ENCODE results near the gene GAB1.

Gene GAB1

DNA sequence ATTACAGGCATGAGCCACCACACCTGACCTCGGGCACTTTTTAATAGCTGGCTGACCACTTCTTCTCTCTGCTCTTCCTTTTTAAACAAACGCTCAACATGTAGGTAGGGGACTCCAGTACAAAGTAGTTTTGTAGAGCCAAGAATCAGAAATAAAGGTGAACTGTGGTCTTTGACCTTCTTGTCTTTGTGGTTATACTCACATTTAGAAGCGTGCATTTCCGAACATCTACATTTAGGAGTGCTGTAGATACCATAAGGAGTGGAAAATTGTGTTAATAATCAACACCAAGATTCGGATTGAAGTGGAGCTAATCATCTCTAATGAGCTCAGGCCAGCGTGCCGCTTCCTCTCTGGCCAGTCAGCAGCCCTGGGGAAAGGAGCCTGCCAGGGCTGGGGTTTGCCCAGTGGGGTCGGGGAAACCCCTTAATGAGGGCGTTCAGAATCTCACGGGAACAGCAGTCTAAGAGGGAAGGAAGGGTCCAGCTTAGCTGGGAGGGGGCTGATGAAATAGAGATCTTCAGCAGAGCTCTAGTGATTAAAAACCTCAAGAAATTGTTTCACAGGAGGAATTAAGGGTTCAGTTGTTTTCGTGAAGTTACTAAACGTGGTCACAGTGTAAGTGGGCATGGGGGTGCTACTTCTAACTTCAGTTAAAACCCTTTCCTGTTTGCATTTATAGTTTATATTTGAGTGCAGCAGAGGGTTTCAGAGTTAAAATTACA lies 81.2 kb downstream of the GAB1 start:
- WGBS, 2 experiments (ENCODE audit: insufficient coverage in 2 of 2): 88 to 91% methylated on average over 6 to 10 of the region's 12 CpGs
- Histone ChIP-seq H3K4me3 (ENCODE audit: extremely low read depth, insufficient read depth, low read length, poor library complexity, severe bottlenecking) (no peak overlapping the region), H3K36me3 (ENCODE audit: control insufficient read depth, insufficient read depth, low read length) (peaks cover 21% of the 10 kb centered on the region), H3K9me3 (ENCODE audit: control insufficient read depth, low read length) (no peaks in the 10 kb centered on the region), H3K27ac (ENCODE audit: low read depth, low read length, severe bottlenecking) (no peak overlapping the region), H3K4me1 (ENCODE audit: control insufficient read depth, insufficient read depth, low read length, poor library complexity, severe bottlenecking) (peaks cover 6% of the 10 kb centered on the region)

DNA sequence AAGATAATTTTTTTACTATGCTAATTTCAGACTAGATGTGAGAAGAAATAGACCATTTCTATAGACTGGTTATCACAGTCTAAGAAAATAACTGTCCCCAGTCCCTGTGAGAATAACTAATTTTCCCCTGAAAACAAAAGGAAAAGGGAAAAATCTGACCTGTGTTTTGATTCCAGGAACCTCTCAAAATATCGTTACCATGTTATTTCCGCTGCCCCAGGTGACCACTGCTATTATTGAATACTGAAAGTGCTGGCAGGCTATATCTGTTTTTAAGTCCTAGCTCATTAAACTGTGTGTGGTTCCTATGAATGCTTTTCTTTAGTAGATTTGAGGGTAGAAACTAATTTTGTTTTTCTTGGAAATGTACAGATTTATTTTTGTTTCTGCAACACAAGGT lies 83.6 kb downstream of the GAB1 start:
- Histone ChIP-seq H3K4me1 (ENCODE audit: control insufficient read depth, insufficient read depth, low read length, poor library complexity, severe bottlenecking) (no peaks in the 10 kb centered on the region), H3K36me3 (ENCODE audit: control insufficient read depth, insufficient read depth, low read length) (peaks cover 22% of the 10 kb centered on the region), H3K27ac (ENCODE audit: low read depth, low read length, severe bottlenecking) (no peak overlapping the region), H3K9me3 (ENCODE audit: control insufficient read depth, low read length) (no peaks in the 10 kb centered on the region), H3K4me3 (ENCODE audit: extremely low read depth, insufficient read depth, low read length, poor library complexity, severe bottlenecking) (no peak overlapping the region)
- WGBS, 2 experiments (ENCODE audit: insufficient coverage in 2 of 2): 100% methylated on average over 2 of the region's 2 CpGs; no CpG with 5 or more reads in 1 of the 2 experiments

DNA sequence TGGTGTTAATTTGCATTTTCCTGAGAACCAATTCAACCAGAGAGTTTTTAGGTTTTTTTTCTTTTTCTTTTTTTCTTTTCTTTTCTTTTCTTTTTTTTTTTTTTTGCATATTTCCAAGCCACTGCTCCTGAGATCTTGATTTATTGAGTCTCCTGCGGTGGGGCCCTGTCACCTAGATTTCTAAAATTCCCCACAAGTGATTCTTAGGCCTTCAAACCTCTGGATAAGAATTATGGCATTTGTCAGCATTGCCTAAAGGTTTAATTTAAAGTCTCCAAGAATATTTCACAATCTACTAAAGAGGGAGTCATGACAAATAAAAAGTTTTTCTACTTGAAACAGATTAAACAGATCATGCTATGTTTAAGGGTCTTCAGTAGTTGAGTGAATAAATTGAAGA lies 84.9 kb downstream of the GAB1 start:
- no peaks in the 10 kb centered on the region for H3K4me1 ChIP-seq (ENCODE audit: control insufficient read depth, insufficient read depth, low read length, poor library complexity, severe bottlenecking)
- peaks cover 19% of the 10 kb centered on the region for H3K36me3 ChIP-seq (ENCODE audit: control insufficient read depth, insufficient read depth, low read length)
- H3K9me3 ChIP-seq (ENCODE audit: control insufficient read depth, low read length): no peaks in the 10 kb centered on the region
- H3K4me3 ChIP-seq (ENCODE audit: extremely low read depth, insufficient read depth, low read length, poor library complexity, severe bottlenecking): no peak overlapping the region
- WGBS, 2 experiments (ENCODE audit: insufficient coverage in 2 of 2): 83% methylated on average over 1 of the region's 1 CpG; no CpG with 5 or more reads in 1 of the 2 experiments
- no peak overlapping the region for H3K27ac ChIP-seq (ENCODE audit: low read depth, low read length, severe bottlenecking)

DNA sequence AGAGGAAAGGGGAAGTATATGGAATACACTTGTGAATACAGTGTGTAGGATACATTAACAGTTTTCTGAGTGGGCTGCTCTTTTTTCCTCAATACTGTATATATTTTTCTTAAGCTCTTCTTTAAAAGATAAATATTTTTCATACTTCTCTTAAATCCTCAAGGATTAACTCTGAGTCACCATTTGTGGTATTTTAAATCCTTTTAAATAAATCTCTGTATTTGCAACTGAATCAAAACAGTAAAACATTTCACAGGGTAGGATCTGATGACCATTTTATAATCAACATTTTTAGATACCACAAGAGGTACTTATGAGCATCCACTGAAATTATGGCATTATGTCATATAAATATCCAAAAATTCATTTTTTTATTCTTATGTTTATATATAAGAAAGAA lies 87.6 kb downstream of the GAB1 start:
- no peak overlapping the region for H3K27ac ChIP-seq (ENCODE audit: low read depth, low read length, severe bottlenecking)
- peaks cover 22% of the 10 kb centered on the region for H3K36me3 ChIP-seq (ENCODE audit: control insufficient read depth, insufficient read depth, low read length)
- no peaks in the 10 kb centered on the region for H3K9me3 ChIP-seq (ENCODE audit: control insufficient read depth, low read length)
- no peak overlapping the region for H3K4me3 ChIP-seq (ENCODE audit: extremely low read depth, insufficient read depth, low read length, poor library complexity, severe bottlenecking)
- H3K4me1 ChIP-seq (ENCODE audit: control insufficient read depth, insufficient read depth, low read length, poor library complexity, severe bottlenecking): no peaks in the 10 kb centered on the region

DNA sequence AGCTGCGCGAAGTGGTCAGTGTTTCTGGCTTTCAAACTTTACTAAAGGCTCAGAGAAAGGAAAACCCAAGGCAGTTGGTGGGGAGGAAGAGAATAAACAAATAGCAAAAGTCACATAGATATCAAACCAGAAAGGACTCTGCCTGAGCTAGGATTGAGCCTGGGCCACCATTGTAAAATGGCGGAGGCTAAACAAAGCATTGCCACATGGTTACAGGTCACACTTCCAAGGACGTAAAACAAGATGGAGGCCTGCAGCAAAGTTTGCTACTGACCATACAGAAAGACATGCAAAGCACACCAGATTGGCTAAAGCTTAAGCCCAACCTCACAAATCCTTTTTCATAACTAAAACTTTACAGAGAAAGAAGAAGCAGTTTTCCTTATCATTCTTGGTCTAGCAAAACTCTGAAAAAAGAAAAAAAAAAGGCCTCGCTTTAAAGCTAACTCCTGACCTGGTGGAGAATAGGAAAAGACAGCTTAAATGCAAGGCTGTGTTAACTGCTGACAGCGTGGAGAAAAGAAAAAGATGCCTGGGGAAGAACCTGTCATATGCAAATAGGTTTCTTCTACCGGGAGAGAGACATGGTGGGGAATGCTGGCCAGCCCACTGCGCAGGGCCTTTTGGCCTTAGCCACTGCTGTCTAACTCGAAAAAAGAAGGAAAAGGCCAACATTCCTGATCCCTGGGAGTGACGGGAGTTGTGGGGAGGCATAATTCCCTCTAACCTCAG lies 95.0 kb downstream of the GAB1 start:
- Histone ChIP-seq H3K4me1 (ENCODE audit: control insufficient read depth, insufficient read depth, low read length, poor library complexity, severe bottlenecking) (no peaks in the 10 kb centered on the region), H3K36me3 (ENCODE audit: control insufficient read depth, insufficient read depth, low read length) (peaks cover 33% of the 10 kb centered on the region), H3K27ac (ENCODE audit: low read depth, low read length, severe bottlenecking) (no peak overlapping the region), H3K9me3 (ENCODE audit: control insufficient read depth, low read length) (no peaks in the 10 kb centered on the region), H3K4me3 (ENCODE audit: extremely low read depth, insufficient read depth, low read length, poor library complexity, severe bottlenecking) (no peak overlapping the region)
- WGBS, 2 experiments (ENCODE audit: insufficient coverage in 2 of 2): 82 to 87% methylated on average over 5 to 7 of the region's 10 CpGs

DNA sequence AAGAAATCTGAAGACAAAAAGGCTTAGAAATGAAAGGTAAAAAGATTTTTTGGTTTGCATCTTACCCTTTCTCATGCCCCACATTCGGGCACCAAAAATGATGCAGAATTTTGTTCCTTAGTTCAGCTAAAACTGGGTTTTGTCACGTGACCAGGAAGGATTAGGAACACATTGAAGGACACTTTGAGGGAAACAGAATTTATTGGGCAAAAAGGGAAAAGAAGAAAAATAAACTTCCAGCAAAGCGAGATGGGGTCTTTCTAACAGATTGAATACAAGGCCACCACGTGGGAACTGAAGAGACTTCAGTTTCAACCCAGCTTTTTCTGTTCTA lies 95.5 kb downstream of the GAB1 start:
- no peaks in the 10 kb centered on the region for H3K9me3 ChIP-seq (ENCODE audit: control insufficient read depth, low read length)
- H3K36me3 ChIP-seq (ENCODE audit: control insufficient read depth, insufficient read depth, low read length): peaks cover 32% of the 10 kb centered on the region
- no peak overlapping the region for H3K4me3 ChIP-seq (ENCODE audit: extremely low read depth, insufficient read depth, low read length, poor library complexity, severe bottlenecking)
- no peak overlapping the region for H3K27ac ChIP-seq (ENCODE audit: low read depth, low read length, severe bottlenecking)
- H3K4me1 ChIP-seq (ENCODE audit: control insufficient read depth, insufficient read depth, low read length, poor library complexity, severe bottlenecking): no peaks in the 10 kb centered on the region
- WGBS, 2 experiments (ENCODE audit: insufficient coverage in 2 of 2): 67 to 86% methylated on average over 1 of the region's 4 CpGs

DNA sequence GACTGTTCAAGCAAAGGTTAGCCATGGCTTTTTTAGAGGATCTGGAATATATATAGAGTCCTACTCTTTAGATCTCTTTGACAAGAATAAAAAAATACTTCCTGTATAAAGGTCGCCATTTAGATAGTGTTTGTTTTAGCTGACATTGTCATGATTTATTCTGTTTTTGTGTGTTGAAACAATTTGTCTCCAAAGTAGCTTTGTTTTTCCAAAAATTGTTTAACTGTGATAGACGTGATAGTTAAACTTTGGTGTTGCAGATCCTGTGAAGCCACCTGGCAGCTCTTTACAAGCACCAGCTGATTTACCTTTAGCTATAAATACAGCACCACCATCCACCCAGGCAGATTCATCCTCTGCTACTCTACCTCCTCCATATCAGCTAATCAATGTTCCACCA lies 96.6 kb downstream of the GAB1 start:
- Histone ChIP-seq H3K9me3 (ENCODE audit: control insufficient read depth, low read length) (no peaks in the 10 kb centered on the region), H3K36me3 (ENCODE audit: control insufficient read depth, insufficient read depth, low read length) (peaks cover 36% of the 10 kb centered on the region)

DNA sequence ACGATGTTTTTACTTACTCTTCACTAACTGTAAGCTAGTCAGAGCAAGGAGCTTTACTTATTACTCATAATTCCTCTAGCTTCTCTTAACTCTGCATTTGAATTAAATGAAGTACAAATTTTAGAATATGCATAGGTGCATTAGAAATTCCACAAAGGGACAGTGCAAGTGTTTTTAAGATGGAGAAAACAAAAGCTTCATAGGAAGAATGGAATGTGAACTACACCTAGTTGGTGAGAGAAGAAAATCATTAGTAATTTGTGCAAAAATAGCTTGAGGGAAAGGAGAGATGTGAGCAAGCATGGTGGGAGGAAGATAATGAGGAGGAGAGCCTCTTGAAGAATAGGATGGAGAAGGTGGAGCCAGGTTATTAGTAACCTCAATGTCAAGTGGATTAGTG lies 99.3 kb downstream of the GAB1 start:
- H3K4me1 ChIP-seq (ENCODE audit: control insufficient read depth, insufficient read depth, low read length, poor library complexity, severe bottlenecking): no peaks in the 10 kb centered on the region
- no peak overlapping the region for H3K27ac ChIP-seq (ENCODE audit: low read depth, low read length, severe bottlenecking)
- WGBS, 2 experiments (ENCODE audit: insufficient coverage in 2 of 2): no CpG with 5 or more reads among the region's 1 CpG
- H3K4me3 ChIP-seq (ENCODE audit: extremely low read depth, insufficient read depth, low read length, poor library complexity, severe bottlenecking): no peak overlapping the region
- H3K36me3 ChIP-seq (ENCODE audit: control insufficient read depth, insufficient read depth, low read length): peaks cover 36% of the 10 kb centered on the region
- H3K9me3 ChIP-seq (ENCODE audit: control insufficient read depth, low read length): no peaks in the 10 kb centered on the region

More for the DNA sequence above, 96.6 kb downstream of the GAB1 start:
- Histone ChIP-seq H3K4me1 (ENCODE audit: control insufficient read depth, insufficient read depth, low read length, poor library complexity, severe bottlenecking) (no peaks in the 10 kb centered on the region), H3K4me3 (ENCODE audit: extremely low read depth, insufficient read depth, low read length, poor library complexity, severe bottlenecking) (no peak overlapping the region), H3K27ac (ENCODE audit: low read depth, low read length, severe bottlenecking) (no peak overlapping the region)
- 100% methylated on average over 1 of the region's 2 CpGs for WGBS, 2 experiments (ENCODE audit: insufficient coverage in 2 of 2)

DNA sequence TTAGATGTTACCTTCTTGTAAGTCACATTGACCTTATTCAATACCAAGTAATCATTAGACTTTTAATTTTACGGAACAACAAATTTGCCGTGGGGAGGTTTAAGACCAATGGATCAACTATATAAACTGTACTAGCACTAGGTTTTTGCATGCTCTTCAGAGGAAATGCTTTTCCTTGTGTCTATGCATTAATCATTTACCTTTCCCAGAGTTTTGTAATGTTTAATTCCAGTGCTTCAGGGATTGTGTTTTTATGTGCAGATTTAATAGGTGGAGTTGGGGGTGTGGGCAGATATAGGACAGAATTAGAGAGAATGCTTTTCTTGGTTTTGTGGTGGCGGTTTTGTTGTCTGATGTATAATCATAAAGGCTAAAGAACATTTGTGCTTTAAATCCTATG lies 100.8 kb downstream of the GAB1 start:
- no peaks in the 10 kb centered on the region for H3K4me1 ChIP-seq (ENCODE audit: control insufficient read depth, insufficient read depth, low read length, poor library complexity, severe bottlenecking)
- no peak overlapping the region for H3K27ac ChIP-seq (ENCODE audit: low read depth, low read length, severe bottlenecking)
- peaks cover 36% of the 10 kb centered on the region for H3K36me3 ChIP-seq (ENCODE audit: control insufficient read depth, insufficient read depth, low read length)
- no CpG with 5 or more reads among the region's 3 CpGs for WGBS, 2 experiments (ENCODE audit: insufficient coverage in 2 of 2)
- H3K4me3 ChIP-seq (ENCODE audit: extremely low read depth, insufficient read depth, low read length, poor library complexity, severe bottlenecking): no peak overlapping the region
- no peaks in the 10 kb centered on the region for H3K9me3 ChIP-seq (ENCODE audit: control insufficient read depth, low read length)

DNA sequence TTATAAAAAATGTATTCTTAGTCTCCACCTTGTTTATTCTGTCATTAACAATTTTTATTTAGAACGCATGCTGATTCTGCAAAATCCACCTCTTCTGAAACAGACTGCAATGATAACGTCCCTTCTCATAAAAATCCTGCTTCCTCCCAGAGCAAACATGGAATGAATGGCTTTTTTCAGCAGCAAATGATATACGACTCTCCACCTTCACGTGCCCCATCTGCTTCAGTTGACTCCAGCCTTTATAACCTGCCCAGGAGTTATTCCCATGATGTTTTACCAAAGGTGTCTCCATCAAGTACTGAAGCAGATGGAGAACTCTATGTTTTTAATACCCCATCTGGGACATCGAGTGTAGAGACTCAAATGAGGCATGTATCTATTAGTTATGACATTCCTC lies 101.3 kb downstream of the GAB1 start:
- Histone ChIP-seq H3K4me1 (ENCODE audit: control insufficient read depth, insufficient read depth, low read length, poor library complexity, severe bottlenecking) (no peaks in the 10 kb centered on the region), H3K27ac (ENCODE audit: low read depth, low read length, severe bottlenecking) (no peak overlapping the region), H3K9me3 (ENCODE audit: control insufficient read depth, low read length) (no peaks in the 10 kb centered on the region), H3K36me3 (ENCODE audit: control insufficient read depth, insufficient read depth, low read length) (peaks cover 36% of the 10 kb centered on the region), H3K4me3 (ENCODE audit: extremely low read depth, insufficient read depth, low read length, poor library complexity, severe bottlenecking) (no peak overlapping the region)
- WGBS, 2 experiments (ENCODE audit: insufficient coverage in 2 of 2): 91 to 97% methylated on average over 4 of the region's 5 CpGs

DNA sequence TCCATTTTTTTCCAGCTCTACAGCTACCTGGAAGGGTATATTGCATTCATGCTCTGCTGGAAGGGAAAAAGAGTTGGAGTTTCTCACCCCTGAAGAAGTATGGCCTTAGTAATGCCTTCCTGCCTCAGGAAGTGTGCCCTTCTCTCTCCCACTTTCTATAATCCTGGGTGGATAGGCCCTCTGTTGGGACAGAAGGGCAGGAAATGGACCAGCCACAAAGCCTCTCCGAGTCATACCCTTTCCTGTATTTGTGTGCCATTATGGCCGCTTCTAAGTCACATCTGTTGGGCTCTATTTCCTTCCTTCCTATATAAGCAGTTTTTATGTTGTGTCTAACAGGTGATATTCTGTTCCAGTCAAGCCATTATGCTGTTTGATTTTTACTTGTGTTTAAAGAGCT lies 102.0 kb downstream of the GAB1 start:
- Histone ChIP-seq H3K36me3 (ENCODE audit: control insufficient read depth, insufficient read depth, low read length) (peaks cover 31% of the 10 kb centered on the region), H3K9me3 (ENCODE audit: control insufficient read depth, low read length) (no peaks in the 10 kb centered on the region), H3K4me3 (ENCODE audit: extremely low read depth, insufficient read depth, low read length, poor library complexity, severe bottlenecking) (no peak overlapping the region), H3K4me1 (ENCODE audit: control insufficient read depth, insufficient read depth, low read length, poor library complexity, severe bottlenecking) (no peaks in the 10 kb centered on the region), H3K27ac (ENCODE audit: low read depth, low read length, severe bottlenecking) (peak overlapping the region; percentile 0)
- WGBS, 2 experiments (ENCODE audit: insufficient coverage in 2 of 2): no CpG with 5 or more reads among the region's 2 CpGs

All from mesodermal cell (in vitro differentiated cells).